IPS DF 4.7 (cell line): ENCODE data around the gene SLC6A11.

Source experiments
- DNase-seq: peaks from one replicate; pipeline ENCODE4 v3.0.0-alpha.2; 2013; ENCODE audit warnings: low spot score; ENCODE audit errors: extremely low read depth

The SLC6A11 gene

DNA sequence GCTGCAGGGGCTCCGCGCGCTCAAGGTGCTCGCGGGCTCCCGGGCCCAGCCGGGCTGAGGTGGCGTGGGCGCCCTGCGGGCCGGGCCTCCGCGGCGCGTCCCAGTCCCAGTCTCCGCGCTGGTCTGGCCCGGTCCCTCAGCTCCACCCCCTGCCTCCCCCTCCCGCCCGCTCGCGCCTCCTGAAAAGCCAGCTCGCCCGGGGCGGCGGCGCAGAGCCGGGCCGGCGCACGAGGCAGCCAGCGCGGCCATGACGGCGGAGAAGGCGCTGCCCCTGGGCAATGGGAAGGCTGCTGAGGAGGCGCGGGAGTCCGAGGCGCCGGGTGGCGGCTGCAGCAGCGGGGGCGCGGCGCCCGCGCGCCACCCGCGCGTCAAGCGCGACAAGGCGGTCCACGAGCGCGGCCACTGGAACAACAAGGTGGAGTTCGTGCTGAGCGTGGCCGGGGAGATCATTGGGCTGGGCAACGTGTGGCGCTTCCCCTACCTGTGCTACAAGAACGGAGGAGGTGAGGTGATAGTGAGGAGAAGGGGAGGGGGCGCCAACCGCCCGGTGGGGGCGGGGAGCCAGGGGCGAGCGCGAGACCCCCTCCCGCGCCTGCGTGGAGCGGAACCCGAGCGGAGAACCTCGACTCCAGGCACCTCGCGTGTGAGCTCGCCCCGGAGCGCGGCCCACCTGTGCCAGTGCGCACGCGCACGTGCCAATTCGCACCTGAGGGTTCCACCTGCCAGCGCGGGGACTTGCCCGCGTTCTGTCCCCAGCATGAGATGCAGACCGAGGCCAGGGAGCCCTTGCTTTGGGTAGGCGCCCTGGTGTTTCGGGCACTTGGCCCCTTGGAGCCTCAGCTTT lies at the start of gene SLC6A11:
SLC6A11 (plus strand) TSS at position 210 of the 844 bp plus-strand sequence; CDS start at position 248, 38 bp downstream.
- DNase-seq: no peak

DNA sequence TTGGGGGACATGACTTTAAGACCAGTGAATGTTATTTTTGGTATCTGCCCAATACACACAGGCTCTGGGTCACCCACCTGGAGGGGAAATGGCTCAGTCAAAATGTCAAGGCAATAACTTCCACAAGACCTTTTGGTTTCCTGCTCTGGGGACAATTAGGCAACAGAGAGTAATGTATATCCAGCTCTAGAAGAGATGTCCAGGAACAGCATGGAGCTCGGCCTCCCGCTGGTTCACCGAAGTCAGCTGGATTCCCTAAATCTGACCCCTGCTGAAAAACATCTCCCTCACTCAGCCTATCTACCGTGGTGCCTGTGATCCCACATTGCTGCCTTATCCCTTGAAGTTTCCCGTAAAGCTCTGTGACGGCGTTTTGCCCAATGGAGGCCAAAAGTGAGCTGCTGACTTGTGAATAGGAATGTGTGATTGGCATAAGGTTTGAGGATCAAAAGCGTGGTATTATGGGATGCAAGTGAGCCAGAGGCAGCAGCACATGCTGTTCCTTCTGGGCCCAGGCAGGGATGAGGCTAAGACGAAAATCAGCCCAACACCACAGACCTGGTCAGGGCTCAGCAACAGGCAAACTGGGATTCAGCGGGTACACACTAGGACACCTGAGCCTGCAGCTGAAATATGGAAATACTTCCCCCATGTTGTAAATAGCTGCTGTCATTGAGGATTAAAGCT lies 47.2 kb upstream of the SLC6A11 start:
- DNase-seq: no peak

DNA sequence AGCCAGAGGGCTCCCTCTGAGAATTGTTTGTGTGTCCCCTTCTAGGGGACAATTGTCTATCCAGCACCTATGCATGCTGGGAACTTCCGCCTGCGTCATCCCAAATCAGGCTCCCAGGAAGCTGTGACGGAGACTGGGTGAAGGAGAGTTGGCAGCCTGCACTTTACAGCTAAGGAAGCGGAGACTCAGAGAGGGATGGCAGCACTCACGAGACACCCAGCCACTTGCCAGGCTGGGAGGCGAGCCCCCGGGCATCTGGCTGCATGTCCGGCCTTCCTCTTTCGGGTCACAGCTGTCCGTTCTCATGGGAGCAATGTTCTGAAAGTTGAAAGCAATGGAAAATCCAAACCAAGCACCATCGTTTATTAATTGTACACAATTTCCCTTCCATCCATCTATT lies 45.5 kb upstream of the SLC6A11 start:
- DNase-seq: no peak

DNA sequence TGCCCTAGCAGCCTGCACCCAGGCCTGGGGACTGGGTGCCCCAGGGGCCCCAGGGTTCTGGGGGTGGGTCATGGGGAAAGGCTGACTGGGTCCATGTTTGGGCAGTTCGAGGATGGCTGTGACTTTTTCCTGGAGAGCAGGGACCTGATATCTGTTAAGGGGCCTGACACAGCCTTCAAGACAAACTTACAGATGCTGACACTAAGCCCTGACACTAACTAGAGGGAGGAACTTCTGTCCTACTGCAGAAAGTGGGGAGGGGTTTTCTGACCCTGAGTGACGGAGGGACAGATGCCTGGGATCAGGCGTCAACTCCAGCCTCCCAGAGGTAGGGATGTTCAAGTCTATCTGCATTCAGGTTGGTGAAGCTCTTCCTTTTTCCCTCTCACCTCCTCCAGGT lies 45.0 kb upstream of the SLC6A11 start:
- DNase-seq: no peak

DNA sequence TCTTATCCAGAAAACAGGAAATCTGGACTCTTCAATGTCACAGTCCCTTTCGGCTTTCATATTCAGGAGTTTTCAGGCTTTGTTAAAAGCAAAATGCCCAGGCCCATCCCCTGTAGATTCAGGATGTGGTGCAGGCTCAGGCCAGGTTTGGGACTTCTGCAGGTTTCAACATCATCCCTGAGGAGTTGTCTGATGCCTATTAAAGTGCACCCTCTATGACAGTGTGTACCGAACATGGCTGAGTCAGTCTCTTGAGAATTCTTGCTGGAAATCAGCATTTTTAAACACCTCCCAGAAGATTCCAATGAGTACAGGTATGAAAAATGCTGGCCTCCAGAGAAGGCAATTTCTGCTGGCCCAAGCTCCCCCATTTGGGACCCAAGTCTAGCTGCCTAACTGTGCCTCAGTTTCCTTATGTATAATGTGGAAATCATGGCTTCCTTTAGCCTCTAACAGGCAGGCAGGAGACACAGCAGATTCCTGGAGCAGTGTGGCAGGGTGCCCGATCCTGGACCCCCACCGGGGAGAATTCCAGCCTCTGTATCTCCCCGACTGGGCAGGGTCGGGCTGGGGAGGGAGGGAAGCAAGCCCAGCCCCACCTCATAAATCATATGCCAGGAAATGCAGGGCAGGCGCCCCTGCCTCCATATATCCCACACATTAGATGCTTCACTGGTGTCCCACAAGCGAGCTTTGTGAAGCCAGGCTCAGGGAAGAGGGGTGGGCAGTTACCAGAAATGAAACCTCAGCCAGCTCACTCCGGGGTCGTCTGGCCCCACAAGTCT lies 44.4 kb upstream of the SLC6A11 start:
- no peak for DNase-seq

DNA sequence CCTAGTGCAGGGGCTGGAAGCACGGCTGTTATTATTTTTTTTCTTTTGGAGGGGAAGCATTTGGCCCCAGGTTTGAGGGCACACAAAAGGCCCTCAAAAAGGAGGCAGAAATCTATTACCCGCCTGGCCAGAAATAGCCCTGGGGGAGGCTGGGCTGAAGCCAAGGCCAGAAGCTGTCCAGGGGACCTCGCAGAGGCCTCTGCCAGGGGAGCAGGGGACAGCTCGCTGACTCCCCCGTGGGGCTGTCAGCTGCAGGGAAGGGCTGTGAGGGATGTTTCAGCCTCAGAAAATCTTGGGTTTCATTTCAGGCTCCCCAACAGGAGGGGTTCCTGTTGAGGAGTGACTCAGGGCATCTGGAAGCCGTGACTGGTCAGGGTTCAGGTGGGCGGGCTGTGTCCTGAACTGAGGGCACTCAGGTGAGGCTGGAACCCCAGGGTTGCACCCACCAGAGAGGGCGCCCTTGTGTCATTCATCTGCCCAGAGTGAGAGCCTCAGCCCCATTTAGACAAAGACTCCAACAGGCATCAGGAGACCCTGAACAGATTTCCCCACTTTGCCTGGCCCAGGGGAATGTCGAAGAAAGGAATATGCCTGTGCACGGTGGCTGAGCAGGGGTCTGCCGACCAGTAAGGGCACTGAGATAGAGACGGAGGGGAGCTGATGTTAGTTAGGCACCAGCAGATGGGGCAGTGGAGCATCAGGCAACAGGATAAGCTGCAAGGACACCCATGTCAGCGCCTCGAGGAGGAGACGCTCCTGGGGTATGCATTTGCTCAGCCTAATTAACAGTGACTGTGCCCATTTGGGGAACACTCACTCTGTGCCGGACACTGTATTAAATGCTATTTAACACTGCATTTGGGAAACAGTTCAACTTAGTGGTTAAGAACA lies 43.5 kb upstream of the SLC6A11 start:
- peak; percentile 25 for DNase-seq

DNA sequence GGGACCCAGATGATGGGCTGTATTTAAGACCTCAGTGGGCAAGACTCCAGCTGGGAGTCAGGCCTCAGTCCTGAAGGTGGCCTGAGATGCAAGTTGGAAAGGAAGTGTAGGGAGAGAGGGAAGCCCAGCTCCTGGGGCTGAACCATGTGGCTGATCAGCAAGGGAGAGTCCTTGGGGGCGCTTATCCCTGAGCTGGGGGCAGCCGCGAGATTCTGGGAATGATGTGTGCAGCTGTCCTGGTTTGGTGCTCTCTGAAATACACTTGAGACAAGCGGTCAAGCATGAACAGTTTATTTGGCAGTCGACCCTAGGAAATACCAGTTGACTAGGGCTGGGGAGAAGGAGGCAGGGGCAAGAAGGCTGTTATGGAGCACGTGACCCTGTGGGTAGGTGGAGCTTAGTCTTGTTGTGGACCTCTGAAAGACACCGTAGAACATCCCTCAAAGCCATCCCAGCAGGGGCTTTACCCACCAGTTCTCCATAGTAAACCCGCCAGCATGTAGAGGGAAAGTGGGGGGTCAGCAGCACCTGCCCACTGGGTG lies 41.8 kb upstream of the SLC6A11 start:
- no peak for DNase-seq

DNA sequence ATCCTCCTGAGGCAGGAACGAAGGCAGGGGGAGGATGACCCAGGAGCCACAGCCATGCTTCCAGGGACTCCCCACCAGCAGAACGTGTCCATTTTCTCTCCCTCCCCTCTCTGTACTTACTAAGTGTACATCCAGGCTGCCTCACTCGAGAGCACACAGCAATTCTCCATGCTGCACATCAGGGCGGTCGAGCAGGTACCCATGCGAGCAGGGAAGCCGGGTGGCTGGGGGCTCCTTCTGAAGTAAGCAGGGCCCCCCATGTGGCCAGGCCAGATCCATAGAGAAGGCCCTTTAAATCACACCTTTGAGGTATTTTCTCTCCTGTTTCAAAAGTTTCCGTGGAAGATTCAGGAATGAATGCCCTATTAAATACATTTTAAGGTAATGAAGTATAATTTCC lies 41.2 kb upstream of the SLC6A11 start:
- DNase-seq: no peak

DNA sequence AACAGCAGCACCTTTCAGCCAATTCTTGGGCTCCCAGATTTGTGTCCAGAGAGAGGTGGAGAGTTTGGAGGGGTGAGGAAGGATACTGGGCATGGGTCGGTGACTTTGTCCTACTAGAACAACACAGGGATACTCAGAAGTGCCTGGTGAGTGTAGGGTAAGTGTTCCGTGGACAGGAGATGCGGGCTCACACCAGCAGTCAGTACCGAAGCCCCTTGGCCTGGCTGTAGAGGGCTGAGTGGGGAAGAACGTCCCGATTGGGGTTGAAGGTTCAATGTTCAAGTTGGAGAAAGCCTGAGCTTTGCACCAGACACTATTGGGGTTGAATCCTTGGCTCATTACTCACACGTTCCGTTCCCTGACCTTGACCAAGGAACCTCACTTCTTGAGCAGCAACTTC lies 40.8 kb upstream of the SLC6A11 start:
- no peak for DNase-seq

DNA sequence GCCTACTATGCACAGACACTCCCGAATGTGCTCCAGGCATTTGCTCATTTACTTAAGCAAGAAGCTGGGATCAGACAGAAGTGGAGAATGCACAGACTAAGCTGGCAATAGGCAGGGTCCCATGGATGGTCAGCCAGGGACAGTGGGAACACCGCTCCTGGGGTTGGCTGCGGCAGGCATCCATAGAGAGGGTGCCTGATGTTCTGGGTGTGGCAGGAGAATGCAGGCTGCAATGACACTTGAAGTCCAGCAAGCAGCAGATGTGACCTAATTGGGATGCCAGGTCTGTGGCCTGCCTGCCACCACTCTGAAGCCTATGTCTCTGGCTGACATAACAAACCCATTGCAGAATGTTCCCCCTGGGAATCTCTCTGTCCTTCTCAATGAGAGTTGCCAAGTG lies 40.2 kb upstream of the SLC6A11 start:
- no peak for DNase-seq

DNA sequence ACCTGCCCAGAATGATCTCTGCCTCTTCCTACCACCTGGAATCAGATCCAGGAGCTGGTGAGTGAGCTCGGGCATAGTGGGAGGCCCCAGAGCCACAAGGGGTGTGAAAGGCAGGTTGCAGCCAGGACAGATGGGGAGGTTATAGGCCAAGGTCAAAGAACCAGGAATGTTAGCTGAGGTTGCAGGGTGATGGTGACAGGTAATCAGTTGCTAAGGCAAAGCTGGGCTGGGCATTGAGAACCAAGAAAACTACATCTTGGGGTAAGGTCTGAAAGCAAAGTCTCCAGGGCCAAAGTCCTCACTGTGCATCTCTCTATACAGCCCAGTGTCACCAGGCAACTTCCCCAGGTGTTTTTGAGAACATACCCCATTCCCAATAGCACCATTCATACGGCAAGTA lies 38.4 kb upstream of the SLC6A11 start:
- DNase-seq: no peak

DNA sequence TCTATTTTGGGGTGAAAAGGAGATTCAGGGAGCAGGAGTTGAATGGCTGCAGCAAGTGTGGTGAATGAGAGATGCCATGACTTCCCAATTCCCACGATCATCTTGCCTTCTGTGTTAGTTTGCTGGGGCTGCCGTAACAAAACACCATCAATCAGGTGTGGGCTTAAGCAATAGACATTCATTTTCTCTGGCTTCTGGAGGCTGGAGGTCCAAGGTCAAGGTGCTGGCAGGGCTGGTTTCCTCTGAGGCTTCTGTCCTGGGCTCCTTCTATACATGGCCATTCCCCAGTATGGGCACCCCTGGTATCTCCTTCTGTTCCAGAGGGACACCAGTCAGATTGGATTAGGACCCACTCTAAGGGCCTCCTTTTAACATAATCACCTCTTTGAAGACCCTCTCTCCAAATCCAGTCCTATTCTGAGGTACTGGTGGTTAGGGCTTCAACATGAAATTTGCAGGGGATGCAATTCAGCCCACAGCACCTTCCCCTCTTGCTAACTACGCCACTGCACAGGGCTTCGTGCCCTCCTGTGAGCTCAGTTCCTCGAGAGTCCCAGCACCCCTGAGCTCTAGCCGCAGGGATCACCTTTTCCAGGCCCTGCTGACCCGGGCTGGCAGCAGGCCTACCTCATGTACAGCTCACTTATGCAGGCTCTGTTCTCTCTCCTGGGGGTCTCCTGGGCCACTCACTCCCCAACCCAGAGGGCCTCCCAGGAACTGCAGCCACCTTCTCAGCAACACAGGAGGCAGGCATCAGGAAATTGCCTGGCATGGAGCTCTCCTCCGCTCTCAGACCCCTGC lies 37.3 kb upstream of the SLC6A11 start:
- DNase-seq: no peak

DNA sequence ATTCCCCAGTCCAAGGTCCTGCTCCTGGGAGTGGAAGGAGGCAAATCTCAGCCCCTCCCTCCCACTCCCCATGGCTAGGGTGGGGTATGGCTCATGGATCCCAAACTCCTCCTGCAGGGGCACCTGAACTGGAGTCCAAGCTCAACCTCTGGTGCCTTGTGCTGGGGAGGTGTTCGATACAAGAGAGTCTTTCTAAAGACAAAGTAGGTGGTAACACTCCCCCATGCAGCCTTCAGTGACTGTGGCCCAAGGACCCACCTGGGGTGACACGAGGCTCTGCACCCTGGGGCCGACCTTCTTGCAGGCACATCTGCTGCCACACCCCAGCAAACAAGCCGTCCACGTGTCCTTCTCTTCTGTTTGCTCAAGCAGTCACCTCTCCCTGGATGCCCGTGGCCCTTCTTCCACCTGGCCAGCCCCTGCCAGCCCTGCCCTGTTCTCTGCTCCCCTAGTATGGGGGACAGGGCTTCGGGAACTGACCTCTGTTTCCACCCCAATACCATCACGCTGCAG lies 36.7 kb upstream of the SLC6A11 start:
- no peak for DNase-seq

DNA sequence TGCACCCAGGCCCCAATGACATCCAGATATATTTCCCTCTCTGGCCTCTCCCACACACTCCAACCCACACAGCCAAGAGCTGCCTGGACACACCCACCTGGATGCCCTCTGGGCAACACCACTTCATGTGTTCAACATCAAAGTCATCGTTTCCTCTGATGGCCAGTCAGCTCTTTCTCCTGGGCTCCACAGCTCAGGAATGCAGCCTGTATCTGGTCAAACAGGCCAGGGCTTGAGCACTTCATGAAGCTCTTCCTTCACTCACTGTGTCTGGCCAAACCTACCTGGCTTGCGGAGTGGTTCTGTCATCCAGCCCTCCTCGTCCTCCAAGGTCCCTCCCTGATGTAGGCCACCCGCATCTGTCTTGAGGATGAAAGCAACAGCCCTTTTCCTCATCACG lies 35.8 kb upstream of the SLC6A11 start:
- DNase-seq: no peak

DNA sequence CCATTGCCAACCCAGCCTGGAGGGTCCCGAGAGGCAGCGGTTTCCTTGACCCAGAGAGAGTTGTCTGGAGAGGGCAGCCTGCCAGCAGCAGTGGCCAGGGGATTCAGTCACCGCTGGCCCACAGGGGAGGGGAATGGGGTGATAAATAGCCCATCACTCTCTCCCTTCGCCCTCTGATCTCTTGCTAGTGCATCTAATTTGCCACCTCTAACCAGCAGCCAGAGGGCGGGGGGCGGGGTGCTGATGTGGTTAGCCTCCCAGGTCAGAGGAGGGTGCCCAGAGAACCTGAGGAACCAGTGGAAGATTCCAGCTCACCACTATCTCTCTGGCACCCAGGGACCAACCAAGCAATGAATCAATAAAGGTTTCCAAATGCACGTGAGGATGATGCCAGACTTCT lies 35.1 kb upstream of the SLC6A11 start:
- DNase-seq: no peak

DNA sequence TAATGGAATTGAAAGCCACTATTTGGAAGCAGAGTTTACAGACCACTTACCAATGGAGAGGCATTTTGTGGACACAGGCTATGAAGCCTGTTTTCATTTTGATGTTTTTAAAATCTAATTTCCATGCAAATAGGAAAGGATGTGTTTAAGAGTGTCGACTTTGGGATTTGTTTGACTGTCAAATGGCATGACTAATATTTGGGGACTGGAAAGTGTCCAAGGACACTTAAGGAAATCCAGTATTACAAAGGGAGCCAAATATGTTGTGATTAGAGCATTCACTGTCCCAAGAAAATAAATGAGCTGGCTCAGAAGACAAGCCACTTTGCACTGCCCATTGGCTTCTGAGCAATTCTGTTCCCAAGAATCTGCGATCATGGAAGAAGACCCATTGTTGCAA lies 34.0 kb upstream of the SLC6A11 start:
- no peak for DNase-seq

DNA sequence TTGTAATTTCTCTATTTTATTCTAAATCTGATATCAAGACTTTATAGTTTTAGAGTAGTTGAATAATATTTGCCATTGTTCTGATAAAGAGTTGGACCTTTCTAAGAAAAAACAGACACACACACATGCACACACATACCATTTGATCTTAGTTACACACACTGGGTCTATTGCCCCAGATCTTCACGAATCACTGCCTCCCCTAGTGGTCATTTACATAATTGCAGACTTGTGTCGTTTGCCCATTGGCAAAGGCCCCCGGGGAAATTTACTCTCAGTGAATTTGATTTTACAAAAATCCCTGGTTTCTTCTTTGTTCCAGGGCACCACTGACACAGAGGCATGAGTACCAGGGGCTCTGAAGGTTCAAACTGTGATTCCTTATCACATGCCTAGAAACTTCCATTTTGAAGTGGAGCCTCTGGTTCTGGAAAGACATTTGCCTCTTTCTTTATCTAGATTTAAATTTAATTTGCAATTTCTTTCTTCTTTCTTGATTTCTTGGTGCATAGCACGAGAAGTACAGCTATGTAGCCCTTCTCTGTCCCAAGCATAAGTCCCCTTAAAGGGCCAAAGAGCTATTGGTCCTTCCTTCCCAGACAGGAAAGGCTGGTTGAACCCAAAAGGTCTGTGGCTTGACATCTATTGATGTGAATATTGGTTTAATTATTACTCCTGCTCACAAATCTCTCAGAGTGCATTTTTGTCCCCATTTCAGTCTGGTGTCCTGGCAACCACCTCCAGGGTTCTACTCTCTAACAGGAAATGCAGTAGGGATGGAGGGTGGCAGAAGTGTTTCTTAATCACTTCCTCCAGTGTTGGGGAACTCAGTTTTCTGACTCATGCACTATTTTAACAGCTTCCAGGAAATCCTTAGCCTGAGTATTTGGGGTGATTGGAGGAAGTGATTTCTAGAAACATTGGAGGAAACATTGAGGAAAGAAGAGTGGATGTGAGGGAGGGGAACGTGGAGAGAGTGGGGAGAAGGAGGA lies 32.4 kb upstream of the SLC6A11 start:
- peak; percentile 16 for DNase-seq

DNA sequence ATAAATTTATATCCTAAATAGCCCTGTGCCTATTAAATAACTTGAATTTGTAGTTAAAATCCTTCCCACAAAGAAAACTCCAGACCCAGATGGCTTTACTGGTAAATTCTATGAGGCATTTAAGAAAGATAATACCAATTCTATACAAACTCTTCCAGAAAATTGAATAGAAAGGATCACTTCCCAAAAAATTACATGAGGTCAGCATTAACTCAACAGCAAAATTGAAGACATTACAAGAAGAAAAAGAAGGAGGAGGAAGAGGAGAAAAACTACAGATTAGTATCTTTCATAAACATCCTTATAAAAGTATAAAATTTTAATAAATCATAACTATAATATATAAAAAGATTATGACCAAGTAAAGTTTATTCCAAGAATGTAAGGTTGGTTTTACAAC lies 29.4 kb upstream of the SLC6A11 start:
- no peak for DNase-seq

DNA sequence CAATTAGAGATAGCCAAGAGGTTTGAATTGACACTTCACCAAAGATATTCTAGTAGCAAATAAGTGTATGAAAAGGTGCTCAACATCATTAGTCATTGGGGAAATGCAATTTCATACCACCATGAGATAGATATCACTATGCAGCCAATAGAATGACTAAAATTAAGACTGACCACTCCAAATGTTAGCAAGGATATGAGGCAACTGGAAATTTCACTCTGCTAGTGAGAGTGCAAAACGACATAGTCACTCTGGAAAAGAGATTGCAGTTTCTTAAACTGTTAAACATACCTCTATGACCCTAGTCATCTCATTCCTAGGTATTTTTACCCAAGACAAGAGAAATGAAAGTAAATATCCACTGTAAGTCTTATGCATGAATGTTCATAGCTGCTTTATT lies 27.6 kb upstream of the SLC6A11 start:
- DNase-seq: no peak
